Ammon's horn (tissue), 1 donor: ENCODE data around the gene NABP2.

Source experiments
- DNase-seq: peaks from one replicate; pipeline ENCODE4 v3.0.0-alpha.2; 2016; ENCODE audit warnings: low spot score

Gene NABP2

DNA sequence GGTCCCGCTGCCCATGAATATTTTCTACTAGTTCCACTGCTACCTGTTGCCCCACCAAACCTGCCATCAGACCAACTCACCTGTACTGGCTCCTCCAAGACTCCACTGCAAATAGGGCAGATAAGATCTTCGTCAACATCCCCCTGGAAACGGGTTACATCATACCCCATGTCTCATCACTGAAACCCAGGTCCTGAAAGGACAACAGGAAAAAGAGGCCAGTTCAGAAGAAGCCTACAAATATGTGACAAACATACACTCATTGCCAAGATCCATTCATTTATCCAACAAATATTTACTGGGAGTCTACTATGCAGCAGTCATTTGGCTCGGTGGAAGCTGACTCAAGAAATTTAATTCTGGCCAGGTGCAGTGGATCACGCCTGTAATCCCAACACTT lies 10.3 kb upstream of the NABP2 start:
- no peak for DNase-seq

DNA sequence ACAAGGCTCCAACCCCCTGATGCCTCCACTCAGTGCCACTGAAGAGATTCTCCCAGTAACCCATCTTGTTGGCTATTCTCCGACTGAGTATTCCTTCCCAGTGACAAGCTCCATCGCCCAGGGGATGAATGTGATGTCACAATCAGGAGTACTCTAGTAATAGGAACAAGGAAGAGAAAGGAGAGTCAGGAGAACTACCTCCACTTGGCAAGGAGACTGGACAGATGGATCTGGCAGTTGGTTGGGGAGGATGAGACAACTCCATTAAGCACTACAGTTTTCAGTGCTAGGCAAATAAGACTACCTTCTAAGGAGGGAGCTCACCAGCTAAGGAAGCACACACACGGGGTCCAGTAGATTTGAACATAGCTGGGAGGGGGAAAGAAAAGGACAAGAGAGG lies 7.7 kb upstream of the NABP2 start:
- no peak for DNase-seq

GRCh38 chr12:56219840-56220239 lies 4.3 kb upstream of the NABP2 start:
- no peak for DNase-seq

DNA sequence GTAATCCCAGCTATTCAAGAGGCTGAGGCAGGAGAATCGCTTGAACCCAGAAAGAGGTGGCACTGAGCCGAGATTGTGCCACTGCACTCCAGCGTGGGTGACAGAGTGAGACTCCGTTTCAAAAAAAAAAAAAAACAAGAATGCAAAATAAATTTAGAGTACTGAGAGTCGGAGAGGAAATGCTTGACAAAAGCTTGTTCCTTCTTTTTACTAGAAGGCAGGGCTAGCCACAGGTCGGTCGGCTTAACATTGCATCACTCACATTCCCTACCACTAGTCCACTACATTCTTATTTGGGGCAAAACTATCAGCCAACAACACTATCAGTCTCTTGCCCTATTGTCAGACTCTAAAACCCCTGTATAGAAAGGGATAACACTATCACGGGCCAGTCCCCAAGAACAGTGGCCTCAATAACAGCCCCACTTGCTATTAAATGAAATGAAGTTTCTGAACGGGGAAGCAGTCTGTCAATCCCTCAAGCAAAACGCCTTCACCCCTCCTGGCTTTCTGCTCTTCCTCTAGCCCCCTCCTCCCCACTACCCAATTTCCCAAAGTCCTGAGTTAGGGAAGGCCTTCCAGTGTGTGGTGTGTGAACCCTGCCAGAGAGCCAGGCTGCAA lies 3.4 kb upstream of the NABP2 start:
- DNase-seq: peak; percentile 48

DNA sequence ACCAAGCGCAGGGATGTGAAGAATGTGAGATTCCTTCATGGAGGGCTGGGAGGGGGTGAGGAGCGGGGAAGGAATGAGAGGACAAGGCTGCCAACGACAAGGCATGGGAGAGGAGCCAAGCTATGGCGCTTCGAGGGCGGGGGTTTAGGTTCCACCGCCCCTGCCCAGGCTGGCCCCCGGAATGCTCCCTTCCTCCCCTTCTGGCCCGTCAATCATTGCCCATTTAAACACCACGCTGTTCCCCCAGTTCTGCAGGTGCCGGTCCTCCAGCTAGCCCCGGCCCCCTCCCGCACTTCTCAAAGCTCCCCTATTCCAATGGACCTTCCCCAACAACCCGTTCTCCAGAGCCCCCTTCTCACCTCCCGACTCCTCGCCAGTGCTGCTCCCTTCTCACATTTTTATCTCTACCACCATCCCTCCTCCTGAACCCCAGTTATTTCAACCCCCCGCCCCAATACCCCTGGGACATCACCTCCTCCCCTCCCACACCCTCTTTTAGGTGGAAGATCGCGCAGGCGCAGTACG lies 2.8 kb upstream of the NABP2 start:
- DNase-seq: peak; percentile 67

GRCh38 chr12:56221757-56222530 lies 2.2 kb upstream of the NABP2 start, which contains the start of gene RNF41:
Gene RNF41 (minus strand): TSS chr12:56221922. CDS start chr12:56214047, 7,875 bp downstream.
- DNase-seq: peak; percentile 99

- no peak for DNase-seq
These were observed 1.6 kb upstream of the NABP2 start for GRCh38 chr12:56222531-56222895.

DNA sequence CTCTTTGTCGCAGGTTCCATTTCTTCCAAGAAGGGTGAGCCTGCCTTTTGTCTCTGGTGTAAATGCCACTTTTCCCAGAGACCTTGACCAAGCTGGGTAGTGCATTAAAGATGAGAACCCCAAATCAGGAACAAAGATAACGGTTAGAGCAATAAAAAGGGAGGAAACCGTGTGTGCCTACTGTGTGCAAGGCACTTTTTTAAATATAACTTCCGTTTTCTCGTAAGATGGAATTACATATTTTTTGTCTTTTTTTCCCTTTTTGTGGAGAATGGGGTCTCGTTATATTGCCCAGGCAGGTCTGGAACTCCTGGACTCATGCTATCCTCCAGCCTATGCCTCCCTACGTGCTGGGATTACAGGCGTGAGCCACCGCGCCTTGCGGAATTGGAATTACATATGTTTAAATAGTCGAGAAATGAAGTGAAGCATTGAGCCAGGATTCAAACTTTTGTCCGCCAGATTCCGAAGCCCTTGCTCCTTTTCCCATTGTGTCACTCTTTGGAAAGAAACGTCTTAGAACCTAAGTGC lies 506 bp upstream of the NABP2 start:
- no peak for DNase-seq

GRCh38 chr12:56224954-56225353 lies 812 bp downstream of the NABP2 start:
- DNase-seq: no peak

DNA sequence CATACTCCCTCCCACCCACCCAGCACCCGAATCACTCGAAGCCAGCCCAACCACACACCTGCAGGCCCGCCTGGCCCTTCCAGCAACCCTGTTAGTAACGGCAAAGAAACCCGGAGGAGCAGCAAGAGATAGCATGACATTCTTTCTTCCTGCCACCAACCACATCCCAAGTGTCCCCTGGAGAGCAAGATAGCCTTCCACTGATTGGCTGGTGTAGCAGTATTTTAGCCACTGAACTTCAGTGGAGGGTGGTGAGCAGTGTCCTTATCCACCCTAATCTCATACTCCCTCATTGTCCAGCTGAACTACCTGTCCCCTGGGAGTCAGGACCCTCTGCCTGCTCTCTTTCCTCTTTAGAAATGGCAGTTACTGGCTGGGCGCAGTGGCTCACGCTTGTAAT lies 4.9 kb downstream of the NABP2 start:
- no peak for DNase-seq

DNA sequence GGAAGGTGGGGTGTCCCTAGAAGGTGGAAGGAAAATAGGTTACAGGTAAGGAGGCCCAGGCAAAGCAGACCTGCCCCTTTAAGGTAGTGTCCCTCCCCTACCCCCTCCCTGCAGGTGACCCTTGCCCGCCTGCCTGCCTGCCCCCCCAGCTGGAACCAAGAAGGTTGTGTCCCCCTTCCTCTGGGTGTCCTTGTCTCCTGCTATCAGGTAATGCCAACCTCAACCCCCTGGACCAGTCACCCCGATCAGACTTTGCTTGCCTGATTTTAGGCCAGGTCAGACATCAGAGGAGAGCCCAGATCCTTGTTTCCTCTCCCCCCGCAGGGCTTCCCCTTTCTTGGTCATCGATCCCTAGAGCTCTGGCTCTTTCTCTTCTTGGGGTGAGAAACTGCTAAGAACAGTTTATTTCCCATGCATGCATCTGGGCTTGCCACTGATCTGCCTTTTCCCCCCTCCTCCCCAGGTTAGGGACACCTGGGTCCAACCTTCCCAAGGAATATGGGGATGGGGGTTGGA lies 5.8 kb downstream of the NABP2 start, which contains the start of gene SLC39A5:
Gene SLC39A5, plus strand, starts transcription at position 136 of the 516 bp plus-strand sequence. CDS start 1,224 bp downstream, outside the sequence.
- DNase-seq: no peak

DNA sequence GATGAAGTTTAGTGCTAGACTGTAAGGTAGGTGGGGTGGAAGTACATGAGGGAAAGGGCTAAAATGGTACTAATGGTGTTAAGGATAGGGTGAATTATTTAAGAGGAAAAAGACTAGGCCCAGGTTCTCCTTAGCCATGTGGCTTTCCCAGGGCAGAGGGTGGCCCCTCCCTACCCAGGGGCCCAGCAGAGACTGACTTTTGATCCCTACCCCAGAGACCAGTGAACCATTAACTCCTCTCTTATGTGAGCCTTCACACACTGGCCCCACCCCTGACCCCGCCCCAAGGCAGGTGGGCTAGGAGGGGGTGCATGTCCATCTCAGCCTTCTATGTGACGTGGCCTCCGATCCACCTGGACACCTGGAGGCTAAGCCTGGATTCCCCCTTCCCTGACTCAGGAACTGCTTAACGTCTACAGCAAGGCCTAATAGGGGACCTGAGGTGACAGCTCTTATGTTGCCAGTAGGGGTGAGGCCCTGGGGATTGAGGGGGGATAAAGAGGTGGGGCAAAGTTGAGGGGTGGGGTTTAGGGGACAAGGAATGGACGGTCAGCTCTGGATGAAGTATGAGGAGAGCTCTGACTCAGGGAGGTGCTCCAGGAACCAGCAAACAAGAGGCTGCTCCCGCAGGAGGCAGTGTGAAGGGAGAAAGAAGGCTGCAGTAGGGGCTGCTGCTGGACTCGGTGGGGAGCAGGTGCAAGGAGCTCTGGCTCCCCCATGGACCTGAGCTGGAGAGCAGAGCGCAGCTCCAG lies 6.5 kb downstream of the NABP2 start:
- no peak for DNase-seq

DNA sequence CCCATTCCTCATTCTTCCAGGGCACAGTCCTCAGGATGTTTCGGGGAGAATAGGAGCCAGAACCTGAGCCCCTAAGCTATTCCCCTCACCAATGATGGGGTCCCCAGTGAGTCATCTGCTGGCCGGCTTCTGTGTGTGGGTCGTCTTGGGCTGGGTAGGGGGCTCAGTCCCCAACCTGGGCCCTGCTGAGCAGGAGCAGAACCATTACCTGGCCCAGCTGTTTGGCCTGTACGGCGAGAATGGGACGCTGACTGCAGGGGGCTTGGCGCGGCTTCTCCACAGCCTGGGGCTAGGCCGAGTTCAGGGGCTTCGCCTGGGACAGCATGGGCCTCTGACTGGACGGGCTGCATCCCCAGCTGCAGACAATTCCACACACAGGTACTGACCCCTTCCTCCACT lies 7.0 kb downstream of the NABP2 start:
- DNase-seq: no peak

DNA sequence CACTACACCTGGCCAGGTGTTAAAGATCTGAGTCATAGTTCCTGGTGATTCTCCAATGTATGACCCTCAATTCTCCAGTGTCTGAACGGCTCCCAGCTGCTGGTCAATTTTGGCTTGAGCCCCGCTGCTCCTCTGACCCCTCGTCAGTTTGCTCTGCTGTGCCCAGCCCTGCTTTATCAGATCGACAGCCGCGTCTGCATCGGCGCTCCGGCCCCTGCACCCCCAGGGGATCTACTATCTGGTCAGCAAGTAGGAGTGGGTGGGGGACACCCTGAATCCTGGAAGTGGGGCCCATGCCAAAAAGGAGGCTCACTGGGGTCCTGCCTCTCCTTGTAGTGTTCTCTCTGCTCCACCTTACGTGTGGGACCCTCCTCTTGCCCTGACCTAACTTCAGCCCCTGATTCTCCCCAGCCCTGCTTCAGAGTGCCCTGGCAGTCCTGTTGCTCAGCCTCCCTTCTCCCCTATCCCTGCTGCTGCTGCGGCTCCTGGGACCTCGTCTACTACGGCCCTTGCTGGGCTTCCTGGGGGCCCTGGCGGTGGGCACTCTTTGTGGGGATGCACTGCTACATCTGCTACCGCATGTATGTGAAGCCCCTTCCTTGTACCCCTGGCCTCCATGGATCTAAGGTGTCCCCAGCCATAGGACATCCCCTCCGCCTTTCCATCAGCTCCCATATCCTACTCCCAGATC lies 10.7 kb downstream of the NABP2 start:
- DNase-seq: no peak

DNA sequence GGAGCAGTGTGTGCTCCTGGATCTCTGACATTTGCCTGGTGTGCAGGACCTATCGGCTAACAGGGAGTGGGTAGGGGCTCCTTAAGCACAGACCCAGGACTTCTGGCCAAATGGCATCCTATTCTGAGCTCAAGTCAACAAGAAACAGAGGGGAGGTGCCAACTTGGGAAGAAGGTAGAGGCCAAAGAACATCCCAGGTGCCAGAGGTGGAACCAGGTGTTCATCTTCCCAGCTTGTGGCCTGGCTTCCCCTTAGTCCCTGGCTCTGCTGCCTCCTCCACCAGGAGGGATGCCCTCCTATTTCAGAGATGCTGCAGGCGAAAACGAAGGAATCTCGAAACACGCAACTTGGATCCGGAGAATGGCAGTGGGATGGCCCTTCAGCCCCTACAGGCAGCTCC lies 11.9 kb downstream of the NABP2 start:
- no peak for DNase-seq

DNA sequence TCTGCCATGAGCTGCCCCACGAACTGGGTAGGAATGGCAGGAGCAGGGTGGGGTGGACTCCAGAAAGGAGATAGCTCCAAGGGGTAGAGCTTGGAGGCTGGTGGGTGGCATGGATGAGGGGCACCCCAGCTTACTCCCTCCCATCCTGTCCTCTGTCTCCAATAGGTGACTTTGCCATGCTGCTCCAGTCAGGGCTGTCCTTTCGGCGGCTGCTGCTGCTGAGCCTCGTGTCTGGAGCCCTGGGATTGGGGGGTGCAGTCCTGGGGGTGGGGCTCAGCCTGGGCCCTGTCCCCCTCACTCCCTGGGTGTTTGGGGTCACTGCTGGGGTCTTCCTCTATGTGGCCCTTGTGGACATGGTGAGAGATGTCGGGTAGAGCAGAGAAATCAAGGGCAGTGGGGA lies 12.8 kb downstream of the NABP2 start:
- DNase-seq: no peak

DNA sequence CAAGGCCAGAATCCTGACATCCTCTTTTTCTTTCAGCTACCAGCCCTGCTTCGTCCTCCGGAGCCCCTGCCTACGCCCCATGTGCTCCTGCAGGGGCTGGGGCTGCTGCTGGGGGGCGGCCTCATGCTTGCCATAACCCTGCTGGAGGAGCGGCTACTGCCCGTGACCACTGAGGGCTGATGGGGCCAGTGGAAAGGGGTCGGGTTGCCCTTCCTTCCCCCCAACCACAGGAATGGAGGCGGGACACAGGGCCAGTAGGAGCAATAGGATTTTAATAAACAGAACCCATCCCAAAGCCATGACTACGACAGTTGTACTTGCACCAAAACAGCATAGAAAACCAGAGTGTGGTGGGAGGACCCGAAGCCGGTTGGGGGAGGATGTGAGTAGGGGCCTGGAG lies 13.4 kb downstream of the NABP2 start:
- no peak for DNase-seq

- DNase-seq: no peak
These were observed 17.5 kb downstream of the NABP2 start for GRCh38 chr12:56241424-56242303.

- DNase-seq: no peak
These were observed 18.8 kb downstream of the NABP2 start for GRCh38 chr12:56242986-56243385.

GRCh38 chr12:56243731-56244181 lies 19.6 kb downstream of the NABP2 start:
- DNase-seq: no peak
